HG02759 (cell line): Measurements from ENCODE around the gene CACNA1C.

Experiments used
- ATAC-seq: cut with Tn5 transposase; IDR thresholded peaks from one replicate; pipeline ENCODE4 v1.9.1; 2021; ENCODE audit warnings: mild to moderate bottlenecking, moderate library complexity; ENCODE audit not compliant: unreplicated experiment

The CACNA1C gene

DNA sequence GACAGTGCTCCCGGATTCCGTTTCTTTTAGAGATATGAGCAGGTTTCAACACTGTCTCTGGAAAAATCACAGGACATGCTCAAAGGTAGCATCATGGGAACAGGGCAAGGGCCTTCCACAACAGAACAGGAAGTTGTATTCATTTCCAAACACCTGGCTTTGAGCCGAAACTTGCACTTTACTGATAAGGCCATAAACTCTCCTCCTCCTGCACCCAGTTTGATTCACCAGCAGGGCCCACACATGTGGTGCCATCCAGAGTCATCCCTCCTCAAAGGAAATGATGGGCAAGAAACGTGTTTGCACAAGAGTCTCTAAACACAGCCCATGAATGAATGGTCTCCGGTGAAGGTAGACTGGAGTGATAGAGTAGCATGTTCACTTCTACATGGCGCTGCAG is 473.6 kb downstream of the CACNA1C start:
- no peak for ATAC-seq

- ATAC-seq: no peak
Measured at GRCh38 chr12:2528001-2528400, 475.2 kb downstream of the CACNA1C start.

GRCh38 chr12:2529807-2530206 is 477.0 kb downstream of the CACNA1C start:
- ATAC-seq: no peak

DNA sequence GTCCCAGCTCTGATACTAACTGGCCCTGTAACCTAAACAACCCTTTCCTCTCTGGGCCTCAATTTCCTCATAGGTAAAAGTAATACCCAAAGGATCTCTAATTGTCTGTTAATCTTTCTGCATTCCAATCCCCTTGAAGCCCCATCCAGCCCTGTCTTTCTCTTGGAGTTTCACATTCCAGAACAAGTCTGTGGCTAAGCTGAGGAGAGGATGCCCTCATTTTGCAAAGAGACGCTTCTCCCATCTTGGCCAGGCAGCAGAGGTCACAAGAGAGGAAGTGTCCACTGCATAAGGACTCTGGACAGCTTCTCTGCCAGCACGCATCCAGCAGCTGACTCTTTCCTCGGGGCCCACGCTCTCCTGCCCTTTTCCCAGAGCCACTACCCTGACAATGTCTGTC is 478.6 kb downstream of the CACNA1C start:
- ATAC-seq: no peak

GRCh38 chr12:2533036-2533435 is 480.2 kb downstream of the CACNA1C start:
- ATAC-seq: no peak

DNA sequence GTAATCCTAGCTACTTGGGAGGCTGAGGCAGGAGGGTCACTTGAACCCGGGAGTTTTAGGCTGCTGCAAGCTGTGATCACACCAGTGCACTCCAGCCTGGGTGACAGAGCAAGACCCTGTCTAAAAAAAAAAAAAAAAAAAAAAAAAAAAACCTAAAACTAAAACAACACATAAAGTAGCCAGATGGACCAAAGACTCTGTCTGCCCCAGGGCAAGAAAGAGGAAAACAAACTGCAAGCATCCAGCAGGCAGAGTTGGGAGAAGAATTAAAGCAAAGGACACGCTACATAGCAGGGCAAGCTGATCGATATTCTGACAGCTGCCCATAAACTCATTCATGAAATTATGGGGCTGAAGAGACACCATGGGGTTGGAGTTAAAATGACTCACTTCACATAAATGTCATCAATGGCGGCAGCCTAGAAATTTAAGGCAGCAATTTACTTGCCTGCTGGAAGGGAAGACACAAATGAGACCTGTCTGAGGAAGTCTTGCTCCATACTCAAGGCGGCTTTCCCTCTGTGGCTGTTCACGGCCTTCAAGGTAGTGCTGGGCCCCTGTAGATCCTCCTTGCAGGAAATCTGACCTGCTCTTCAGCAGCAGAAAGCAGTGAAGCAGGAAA is 482.9 kb downstream of the CACNA1C start:
- ATAC-seq: no peak

- no peak for ATAC-seq
Measured at GRCh38 chr12:2536724-2537123, 483.9 kb downstream of the CACNA1C start.

DNA sequence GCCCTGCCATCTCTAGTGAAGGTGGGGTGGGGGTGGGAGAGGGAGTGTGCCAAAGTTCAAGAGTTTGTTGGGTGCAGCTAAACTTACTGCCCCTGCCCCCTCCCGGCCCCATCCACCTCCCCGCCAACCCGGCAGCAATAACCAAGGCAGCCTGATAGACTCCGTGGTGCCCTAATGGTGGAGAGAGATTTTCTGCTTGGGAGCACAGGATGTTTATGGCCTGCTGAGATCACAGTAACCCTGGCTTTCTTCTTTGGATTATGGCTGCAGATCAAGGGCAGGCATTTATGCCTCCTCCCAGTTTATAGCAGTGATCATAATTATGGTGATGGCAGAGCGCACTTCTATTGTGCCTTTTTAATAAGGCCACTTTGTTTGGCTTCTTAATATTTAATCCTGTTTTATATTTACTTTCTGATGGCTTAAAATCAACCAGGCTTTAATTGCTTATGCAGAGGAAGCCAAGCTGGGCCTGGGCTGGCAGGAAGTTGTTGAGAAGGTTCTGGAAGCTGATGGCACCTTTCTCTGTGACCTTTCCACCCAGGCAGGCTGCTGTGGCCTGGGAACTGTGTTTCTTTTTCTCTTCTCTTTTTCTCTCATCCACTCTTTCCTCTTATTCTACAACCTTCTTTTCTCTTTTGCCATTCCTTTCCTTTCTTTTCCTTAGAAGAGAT is 485.2 kb downstream of the CACNA1C start:
- no peak for ATAC-seq

GRCh38 chr12:2539938-2540337 is 487.2 kb downstream of the CACNA1C start:
- no peak for ATAC-seq

DNA sequence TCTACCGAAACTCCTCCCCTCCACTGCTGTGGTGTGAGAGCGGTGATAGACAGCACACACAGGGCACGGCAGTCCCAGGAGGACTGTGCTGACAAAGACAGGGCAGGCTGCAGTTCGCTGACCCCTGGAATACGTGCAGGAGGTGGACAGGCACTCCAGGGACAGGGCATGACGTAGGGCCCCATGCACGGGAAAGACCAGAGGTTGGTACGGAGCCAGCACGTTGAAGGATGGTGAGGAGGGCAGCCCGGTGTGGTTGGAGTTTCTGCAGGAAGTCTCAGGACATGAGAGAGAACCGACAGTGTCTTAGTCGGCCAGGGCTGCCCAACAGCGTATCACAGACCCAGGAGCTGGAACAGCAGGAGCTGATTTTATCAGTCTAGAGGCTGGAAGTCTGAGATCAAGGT is 487.8 kb downstream of the CACNA1C start:
- ATAC-seq: no peak

- no peak for ATAC-seq
Measured at GRCh38 chr12:2541631-2542204, 488.9 kb downstream of the CACNA1C start.

GRCh38 chr12:2543801-2544200 is 491.0 kb downstream of the CACNA1C start:
- no peak for ATAC-seq

DNA sequence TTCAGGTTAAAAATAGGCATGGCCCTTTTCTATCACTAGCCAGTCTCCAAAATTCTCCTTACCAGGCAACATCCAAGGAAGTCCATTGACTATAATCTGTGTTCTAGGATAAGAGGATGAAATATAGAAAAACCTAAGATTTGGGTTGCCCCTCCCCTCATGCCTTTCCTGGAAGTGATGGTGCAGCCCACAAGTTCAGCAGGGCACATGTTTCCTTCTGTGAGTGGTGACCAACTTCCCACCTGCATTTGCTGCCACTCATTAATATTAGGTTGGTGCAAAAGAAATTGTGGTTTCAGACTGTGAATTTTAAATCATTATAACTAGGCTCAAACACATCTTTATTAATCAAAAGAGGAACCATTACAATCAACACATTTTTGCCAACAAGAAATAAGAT is 491.4 kb downstream of the CACNA1C start:
- ATAC-seq: no peak

GRCh38 chr12:2547273-2548044 is 494.7 kb downstream of the CACNA1C start:
- no peak for ATAC-seq

DNA sequence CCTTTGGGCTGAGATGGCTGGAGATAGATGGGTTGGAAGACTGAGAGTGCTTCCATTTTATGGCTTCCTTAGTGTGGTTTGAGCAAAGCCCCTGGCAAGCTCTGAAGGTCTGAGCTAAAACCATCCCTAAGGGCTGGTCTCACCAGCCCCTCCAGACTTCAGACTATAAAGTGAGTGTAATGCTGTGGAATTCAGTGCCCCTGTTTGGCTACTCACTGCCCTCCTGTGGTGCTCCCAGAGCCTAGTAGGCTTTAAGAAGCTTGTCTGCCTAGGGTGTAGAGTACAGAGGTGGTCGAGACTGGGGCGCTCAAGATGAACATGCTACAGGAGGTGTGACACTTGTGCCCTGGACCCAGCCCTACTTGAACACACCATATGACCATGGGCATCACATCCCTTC is 495.3 kb downstream of the CACNA1C start:
- no peak for ATAC-seq

- no peak for ATAC-seq
Measured at GRCh38 chr12:2550561-2551411, 498.0 kb downstream of the CACNA1C start.

DNA sequence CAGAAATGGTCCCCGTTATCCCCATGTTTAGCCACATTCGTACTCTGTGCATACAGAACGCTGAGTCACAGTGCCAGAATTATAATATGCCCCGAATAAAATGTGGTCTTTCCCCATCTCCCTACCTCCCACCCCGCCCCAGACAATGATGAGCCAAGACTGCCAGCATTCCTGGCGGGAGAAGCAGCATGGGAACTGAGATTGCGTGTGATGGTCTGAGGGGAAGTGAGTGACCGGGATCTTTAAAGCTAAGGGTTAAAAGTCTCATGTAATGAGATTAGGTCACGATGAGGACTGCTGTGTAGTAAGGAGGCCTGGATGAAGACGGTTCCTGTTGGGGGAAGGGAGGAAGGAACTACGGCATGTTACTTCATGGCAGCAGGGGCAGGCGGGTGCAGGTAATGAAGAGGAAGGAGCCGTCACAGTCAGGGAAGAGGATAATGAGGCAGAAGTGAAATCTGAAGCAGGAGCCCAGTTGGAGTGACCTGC is 498.7 kb downstream of the CACNA1C start:
- ATAC-seq: no peak

GRCh38 chr12:2552000-2552756 is 499.4 kb downstream of the CACNA1C start:
- no peak for ATAC-seq

GRCh38 chr12:2553388-2554126 is 500.8 kb downstream of the CACNA1C start:
- ATAC-seq: no peak
